Prostate gland (tissue), 1 donor: ENCODE results near the gene LDB3.

Experiments
- POLR2A ChIP-seq: fragments of 450-650 bp; IDR thresholded peaks from one replicate; pipeline ENCODE4 v1.6.1; 2016; ENCODE audit warnings: antibody characterized with exemption, mild to moderate bottlenecking
- POLR2AphosphoS5 ChIP-seq: sonication (generic); formaldehyde crosslinking; IDR thresholded peaks from one replicate; pipeline ENCODE4 v1.6.1; 2017; ENCODE audit warnings: antibody characterized with exemption

DNA sequence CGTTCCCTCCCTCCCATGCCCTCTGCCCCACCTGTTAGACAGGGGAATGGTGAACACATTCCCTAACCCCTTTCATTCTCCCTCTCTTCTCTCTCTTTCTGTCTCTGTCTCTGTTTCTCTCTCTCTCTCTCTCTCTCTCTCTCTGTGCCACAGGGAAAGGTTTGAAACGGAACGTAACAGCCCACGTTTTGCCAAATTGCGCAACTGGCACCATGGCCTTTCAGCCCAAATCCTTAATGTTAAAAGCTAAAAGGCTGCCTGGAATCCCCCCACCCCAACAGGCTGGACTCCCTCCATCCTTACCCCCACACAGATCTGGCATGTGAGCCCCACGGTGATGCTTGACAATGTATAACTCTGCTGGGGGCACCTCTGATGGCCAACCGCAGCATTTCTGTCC, 30.8 kb downstream of the LDB3 start:
- TF ChIP-seq POLR2AphosphoS5 (no peak), POLR2A (no peak)
